Fibroblast of skin of back (primary cell): Measurements from ENCODE around the gene PROSER3.

Source experiments
- DNase-seq: peaks from one replicate; pipeline ENCODE4 v3.0.0-alpha.2; 2013

Gene PROSER3

GRCh38 chr19:35739275-35740107 lies 18.5 kb upstream of the PROSER3 start:
- no peak for DNase-seq

GRCh38 chr19:35740108-35740422 lies 17.9 kb upstream of the PROSER3 start:
- no peak for DNase-seq

- DNase-seq, result peak; percentile 96
Observed at GRCh38 chr19:35740423-35741202, 17.4 kb upstream of the PROSER3 start.

- no peak for DNase-seq
Observed at GRCh38 chr19:35741203-35741515, 16.8 kb upstream of the PROSER3 start.

- no peak for DNase-seq
Observed at GRCh38 chr19:35742121-35742724, 15.8 kb upstream of the PROSER3 start, which contains the start of gene IGFLR1. TSS of gene IGFLR1 (minus strand) at chr19:35742452. CDS start at chr19:35741180, 1,272 bp downstream.

GRCh38 chr19:35743640-35744429 lies 14.1 kb upstream of the PROSER3 start:
- DNase-seq, result no peak

GRCh38 chr19:35744430-35745327 lies 13.3 kb upstream of the PROSER3 start:
- peak; percentile 97 for DNase-seq

- peak; percentile 99 for DNase-seq
Observed at GRCh38 chr19:35745328-35746086, 12.5 kb upstream of the PROSER3 start, which contains the start of the genes PSENEN and U2AF1L4. TSS of gene PSENEN (plus strand) at chr19:35745651. CDS start at chr19:35745931, 280 bp downstream. TSS of gene U2AF1L4 (minus strand) at chr19:35745418. CDS start at chr19:35745391, 27 bp downstream.

GRCh38 chr19:35746087-35746462 lies 11.9 kb upstream of the PROSER3 start:
- DNase-seq, result no peak

GRCh38 chr19:35746531-35746930 lies 11.4 kb upstream of the PROSER3 start:
- no peak for DNase-seq

GRCh38 chr19:35748106-35749020 lies 9.6 kb upstream of the PROSER3 start, which contains the start of gene LIN37:
TSS of gene LIN37 (plus strand) at chr19:35748576. CDS start at chr19:35748725, 149 bp downstream.
- peak; percentile 99 for DNase-seq

- DNase-seq, result no peak
Observed at GRCh38 chr19:35750167-35750566, 7.8 kb upstream of the PROSER3 start.

- DNase-seq, result no peak
Observed at GRCh38 chr19:35751839-35752745, 5.9 kb upstream of the PROSER3 start.

- DNase-seq, result no peak
Observed at GRCh38 chr19:35752746-35753350, 5.1 kb upstream of the PROSER3 start.

GRCh38 chr19:35753634-35754369 lies 4.2 kb upstream of the PROSER3 start:
- DNase-seq, result no peak

- DNase-seq, result no peak
Observed at GRCh38 chr19:35754370-35755130, 3.4 kb upstream of the PROSER3 start.
